ENCODE results near the gene ITK.
"Not testable (repeated sequence)": the region's sequence is repeated elsewhere in the genome, so short reads cannot be mapped to it uniquely, and the experiment has no call there.

ITK gene

DNA sequence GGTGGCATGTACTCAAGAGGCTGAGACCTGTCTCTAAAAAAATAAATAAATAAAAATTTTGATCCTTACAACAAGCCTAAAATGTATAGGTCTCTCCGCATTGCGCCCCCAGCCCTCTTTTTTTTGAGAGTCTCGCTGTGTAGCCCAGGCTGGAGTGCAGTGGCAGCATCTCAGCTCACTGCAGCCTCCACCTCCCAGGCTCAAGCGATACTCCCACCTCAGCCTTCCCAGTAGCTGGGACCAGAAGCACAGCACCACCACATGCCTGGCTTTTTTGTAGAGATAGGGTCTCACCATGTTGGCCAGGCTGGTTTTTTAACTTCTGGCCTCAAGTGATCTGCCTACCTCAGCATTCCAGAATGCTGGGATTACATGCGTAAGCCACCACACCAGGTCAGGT lies 12.4 kb upstream of the ITK start:
- DNase-seq = no peak

DNA sequence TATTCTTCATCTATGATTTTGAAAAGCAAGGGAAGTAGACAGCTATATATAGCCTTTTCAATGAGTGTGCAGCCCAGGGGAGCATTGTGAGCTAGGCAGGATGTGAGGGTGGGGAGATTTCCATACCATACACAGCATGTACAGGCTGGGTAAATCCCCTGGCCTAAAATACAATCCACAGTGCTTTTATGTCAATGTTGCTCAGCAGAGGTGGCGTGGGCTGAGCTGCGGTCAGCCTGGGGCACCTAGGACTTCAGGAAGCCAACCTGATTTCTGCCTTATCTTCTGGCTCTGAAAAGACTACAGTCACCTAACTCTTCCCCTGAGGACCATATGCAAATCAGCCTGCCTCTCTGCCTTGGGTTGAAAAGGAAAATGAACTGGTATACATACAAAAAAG lies 8.2 kb upstream of the ITK start:
- DNase-seq = peak; percentile 77

DNA sequence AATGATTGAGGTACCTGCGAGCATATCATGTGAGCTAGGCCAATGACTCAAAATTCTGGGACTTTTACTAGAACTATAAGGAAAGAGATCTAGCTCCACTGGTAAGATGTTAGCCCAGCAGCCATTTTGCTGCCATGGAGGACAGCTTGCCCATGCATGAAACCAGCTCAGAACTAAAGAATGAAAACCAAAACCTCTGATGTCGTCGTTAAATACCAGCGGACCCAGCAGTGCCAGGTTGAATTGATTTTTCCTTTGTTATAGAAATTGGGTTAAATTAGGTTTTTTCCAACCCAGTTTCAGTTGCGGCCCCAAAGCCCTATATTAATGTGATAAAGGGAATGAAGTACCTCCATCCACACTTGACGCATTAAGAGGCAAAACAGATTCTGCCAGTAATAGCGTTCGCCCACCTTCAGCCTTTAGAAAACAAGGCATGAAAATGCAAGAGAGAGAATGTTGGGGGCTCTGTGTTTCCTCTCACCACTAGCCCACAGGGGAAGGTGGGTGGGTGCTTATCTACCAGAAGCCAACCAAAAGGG lies 5.5 kb upstream of the ITK start:
- DNase-seq = peak; percentile 16

DNA sequence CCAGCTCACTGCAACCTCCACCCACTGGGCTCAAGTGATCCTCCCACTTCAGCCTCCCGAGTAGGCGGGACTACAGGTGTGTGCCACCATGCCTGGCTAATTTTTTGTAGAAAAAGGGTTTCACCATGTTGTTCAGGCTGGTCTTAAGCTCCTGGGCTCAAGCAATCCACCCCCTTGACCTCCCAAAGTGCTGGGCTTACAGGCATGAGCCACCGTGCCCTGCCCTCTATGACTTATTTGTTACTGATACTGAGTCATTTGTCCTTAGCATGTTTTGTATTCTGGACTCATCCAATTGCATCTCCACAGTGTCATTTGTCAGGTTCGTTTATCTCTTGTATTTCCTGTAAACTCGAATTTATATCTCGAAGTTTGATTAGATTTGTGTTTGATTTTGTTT lies 2.7 kb upstream of the ITK start:
- DNase-seq = no peak

DNA sequence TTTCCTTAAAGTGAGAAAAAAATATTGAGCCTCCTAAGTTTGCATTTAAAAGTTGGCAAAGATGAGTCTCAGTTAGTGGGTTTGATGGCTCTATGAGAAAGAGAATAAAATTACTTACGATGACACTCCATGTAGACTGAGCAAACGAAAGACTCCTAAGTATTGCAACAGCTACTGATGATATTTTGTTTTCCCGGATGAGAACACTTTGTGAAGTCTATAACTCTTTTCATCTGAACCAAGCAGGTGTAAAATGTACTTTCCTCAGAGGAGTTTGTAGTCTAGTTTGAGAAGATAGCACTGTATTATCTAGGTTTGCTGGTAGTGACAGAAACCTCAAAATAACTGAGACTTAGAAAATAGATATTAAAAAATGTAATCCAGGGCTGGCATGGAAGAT lies 1.7 kb upstream of the ITK start:
- no peak for DNase-seq

DNA sequence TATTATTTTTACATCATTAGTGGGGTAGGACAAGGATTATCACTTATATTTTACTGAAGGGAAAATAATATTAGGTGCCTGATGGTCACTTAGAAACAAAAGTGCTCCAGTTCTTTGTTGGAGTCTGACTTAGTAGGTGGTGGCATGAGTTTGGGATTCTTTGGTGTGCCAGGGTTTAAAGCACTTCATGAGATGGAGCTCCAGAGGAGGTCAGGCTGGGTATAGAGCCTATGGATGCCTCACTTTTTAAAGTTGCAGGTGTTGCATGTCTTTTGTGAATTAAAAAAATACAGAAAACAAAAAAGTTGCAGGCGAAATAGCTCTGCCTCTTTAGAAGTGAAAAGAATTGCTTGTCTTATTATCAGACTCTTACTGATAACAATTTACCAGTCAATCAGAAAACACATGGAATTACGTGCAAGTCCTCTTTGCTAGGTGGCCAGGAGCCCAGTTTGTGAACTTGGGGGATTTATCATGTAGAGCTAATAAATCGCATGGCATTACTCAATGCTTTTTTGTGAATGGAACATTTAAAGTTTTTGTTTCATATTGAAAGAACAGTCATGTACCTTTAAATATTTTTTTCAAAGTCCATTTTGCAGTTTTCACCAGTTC lies 1.6 kb downstream of the ITK start:
- DNase-seq = no peak

DNA sequence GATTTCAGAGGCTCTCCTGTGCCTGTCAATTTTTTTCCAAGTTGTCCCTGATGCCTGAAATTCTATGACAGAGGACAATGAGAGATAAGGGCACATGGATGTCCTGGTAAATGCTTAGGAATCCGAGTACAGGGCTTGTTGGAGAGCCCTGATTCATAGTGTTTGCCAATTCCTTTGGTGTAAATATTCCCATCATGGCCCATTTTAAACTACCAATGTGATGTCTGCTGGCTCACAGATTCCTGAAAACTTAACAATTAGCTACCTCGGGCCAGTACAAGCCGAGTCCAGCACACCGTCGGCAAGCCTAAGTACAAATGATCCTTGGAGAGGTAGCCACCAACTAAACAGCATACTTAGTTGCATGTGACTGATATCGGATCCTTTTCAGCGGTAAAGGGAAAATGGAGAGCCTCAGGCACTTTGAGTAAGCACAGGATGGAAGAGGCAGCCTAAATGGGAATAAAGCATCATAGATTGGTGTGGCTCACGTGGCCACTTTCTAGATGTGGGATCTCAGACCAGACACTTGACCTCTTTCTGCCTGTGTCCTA lies 3.6 kb downstream of the ITK start:
- no peak for DNase-seq

DNA sequence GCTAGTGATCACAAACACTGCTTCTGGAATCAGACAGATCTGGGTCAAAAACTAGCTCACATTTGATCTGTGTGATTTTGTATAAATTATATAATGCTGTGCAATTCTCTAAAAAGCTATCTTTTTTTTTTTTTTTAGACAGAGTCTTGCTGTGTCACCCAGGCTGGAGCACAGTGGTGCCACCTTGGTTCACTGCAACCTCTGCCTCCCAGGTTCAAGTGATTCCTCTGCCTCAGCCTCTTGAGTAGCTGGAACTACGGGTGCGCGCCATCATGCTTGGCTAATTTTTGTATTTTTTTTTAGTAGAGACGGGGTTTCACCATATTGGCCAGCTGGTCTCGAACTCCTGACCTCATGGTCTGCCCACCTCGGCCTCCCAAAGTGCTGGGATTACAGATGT lies 4.5 kb downstream of the ITK start:
- not testable (repeated sequence) for DNase-seq

DNA sequence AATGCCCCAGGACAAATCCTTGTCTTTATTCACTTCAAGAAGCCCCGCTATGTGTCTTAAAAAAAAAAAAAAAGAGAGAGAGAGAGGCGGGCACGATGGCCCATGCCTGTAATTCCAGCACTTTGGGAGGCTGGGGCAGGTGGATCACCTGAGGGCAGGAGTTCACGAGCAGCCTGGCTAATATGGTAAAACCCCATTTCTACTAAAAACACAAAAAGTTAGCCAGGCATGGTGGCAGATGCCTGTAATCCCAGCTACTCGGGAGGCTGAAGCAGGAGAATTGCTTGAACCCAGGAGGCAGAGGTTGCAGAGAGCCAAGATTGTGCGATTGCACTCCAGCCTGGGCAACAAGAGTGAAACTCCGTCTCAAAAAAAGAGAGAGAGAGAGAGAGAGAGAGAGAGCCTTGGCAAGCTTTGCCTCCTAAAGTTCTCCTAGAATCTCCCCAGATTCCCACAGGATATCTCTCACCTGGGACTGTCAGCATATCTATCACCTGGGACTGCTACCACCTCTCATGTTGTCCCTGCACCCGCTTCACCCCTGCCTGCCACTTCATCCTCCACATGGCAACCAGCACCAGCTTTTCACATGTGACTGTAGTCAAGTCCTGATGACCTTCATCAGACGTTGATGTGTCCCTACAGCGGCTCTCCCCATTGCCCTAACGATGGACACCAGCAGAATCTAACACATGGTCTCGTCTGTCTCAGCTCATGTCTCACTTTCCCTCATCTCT lies 5.8 kb downstream of the ITK start:
- no peak for DNase-seq

DNA sequence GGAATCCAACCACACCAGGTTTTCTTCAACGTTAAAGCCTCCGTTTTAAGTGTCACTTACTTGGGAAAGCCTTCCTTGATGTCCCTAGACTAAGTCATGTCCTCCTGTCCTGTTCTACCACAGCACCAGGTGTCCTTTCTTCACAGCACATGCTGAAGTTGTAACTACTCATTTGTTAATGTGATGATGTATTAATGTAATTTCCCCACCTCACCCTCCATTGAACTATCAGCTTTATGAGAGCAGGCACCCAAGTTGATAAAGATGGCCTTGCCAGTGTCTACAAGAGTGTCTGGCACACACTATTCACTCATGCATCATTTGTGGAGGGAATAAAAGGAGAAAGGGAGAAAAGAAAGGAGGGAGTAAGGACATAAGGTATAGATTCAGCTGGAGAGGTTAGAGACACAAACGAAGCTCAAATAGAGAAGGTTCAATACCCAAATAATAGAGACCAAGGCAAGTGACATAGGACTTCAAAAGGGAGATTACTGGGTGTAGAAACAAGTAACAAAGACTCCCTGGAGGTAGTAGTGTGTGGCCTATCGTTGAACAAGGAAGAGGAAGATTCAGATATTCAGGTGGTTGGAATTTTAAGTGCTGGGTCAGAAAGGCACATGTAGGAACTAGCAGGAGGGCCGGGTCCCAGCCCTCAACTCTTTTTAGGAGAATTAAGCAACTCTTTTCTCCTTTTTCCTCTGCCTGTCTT lies 6.6 kb downstream of the ITK start:
- no peak for DNase-seq

DNA sequence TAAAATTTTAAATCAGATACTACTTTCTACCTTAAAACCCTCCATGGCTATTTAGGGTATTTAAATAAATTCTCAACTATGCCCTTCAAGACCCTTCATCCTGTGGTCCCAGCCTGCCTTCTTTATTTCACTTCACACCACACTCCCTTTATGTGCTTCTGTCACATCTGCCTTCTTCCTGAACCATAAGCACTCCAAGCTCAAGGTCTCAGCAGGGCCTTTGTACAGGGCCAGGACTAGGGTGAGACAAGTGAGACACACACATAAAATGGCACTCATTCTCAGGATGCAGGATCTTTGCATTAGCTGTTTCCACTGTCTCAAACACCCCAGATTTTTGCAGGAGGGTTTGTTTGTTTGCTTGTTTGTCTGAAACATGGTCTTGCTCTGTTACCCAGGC lies 7.6 kb downstream of the ITK start:
- DNase-seq = no peak

DNA sequence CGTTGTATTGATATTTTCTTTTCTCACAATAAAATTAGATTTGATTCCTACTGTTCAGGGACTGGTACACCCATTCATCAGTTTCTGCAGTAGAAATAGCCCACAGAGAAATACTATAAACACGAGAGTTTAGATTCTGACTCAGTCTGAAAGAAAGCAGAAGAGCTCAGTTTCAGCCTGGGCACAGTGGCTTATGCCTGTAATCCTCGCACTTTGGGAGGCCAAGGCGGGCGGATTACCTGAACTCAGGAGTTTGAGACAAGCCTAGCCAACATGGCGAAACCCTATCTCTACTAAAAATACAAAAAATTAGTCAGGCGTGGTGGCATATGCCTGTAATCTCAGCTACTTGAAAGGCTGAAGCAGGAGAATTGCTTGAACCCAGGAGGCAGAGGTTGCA lies 8.6 kb downstream of the ITK start:
- DNase-seq = no peak

DNA sequence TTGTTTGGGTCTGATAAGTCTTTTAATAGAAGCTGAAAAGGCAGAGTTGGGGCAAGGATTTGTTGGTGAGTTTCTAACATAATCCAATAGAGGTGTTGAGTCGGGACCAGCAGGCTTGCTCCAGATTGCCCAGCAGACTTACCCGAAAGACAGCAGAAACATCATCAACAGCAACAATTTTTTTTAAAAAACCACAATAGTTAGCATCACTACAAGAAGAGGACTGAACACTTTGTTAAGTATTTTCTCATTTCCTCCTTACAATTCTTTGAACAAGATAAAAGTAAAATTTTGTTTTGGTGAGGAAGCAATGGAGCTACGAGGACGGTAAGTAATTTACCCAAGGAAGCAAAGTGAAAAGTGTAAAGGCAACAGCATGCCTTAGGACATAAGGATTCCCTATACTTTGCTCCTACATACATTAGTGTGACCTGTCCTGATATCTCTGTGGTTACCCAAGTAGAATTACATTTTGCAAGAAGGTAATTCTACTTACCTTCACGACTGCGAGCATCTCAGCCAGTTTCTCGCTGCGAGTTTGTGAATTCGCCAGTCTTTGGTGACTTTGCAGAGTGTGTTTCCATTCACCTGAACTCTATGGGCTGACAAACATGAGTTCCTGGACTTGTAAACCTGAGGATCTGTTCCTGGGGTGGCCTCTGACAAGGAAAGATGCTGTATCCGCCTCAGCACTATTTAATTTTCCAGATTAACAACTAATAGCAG lies 13.2 kb downstream of the ITK start:
- no peak for DNase-seq

DNA sequence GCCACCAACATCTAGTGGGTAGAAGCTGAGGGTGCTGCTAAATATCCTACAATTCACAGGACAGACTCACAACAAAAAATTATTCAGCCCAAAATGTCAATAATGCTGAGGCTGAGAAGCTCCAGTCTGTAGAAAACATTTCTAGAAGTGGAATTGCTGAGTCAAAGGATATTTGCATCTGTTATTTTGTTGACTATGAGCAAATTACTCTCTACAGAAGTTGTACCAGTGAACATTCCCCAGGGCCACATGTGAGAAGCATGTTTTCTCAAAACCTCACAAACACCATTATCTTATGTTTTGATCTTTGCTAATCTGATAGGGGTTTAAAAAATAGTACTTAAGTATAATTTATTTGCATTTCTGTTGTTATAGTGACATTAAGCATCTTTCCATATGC lies 15.4 kb downstream of the ITK start:
- no peak for DNase-seq

DNA sequence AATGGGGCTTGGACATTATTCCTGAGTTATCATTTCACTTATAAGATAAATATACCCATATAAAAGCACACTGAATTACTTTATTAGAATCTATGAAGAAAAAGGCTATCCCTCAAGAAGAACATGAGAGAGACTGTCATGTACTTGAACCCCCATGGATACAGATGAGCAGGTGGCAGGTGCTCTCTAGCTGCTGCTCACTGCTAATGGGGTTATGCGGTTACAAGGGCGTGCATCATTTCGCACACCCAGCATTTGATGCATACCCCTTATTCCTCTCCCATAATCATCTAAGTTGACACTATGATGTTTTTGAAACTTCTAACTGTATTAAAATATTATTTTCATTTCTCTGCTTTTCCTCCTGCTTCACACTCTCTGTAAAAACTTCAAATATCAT lies 16.4 kb downstream of the ITK start:
- no peak for DNase-seq

DNA sequence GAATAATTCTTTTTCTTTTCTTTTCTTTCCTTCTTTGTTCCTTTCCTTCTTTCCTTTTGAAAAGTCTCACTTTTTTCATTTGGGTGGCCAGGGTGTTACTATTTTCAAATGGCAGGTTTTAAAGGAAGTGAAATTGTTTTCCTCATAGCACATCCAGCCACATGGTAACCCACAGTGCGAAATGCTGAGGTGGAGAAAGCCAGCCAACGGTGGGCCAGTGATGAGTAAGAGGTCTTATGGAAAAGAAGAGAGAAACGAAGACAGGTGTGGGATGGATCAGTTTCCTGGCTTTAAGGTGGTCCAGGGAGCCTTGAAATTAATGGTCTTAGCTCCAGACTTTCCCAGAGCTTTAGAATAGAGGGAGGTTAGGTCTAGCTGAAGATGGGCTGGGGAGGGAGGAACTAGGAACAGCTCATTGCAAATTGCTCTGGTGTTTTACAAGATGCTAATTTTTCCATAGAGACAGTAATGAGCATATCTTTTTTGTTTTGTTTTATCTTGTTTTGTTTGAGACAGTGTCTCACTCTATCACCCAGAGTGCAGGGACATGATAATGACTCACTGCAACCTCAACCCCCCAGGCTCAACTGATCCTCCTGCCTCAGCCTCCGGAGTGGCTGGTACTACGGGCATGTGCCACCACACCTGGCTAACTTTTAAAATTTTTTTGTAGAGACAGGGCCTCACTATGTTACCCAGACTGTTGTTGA lies 17.8 kb downstream of the ITK start:
- DNase-seq = no peak

DNA sequence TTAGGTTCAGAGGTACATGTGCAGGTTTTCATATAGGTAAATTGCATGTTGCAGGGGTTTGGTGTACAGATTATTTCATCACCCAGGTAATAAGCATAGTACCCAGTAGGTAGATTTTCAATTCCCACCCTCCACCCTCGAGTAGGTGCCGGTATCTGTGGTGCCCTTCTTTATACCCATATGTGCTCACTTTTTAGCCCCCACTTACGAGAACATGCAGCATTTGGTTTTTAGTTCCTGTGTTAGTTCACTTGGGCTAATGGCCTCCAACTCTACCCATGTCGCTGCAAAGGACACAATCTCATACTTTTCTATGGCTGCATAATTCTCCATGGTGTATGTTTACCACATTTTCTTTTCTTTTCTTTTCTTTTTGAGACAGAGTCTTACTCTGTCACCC lies 21.2 kb downstream of the ITK start:
- no peak for DNase-seq

DNA sequence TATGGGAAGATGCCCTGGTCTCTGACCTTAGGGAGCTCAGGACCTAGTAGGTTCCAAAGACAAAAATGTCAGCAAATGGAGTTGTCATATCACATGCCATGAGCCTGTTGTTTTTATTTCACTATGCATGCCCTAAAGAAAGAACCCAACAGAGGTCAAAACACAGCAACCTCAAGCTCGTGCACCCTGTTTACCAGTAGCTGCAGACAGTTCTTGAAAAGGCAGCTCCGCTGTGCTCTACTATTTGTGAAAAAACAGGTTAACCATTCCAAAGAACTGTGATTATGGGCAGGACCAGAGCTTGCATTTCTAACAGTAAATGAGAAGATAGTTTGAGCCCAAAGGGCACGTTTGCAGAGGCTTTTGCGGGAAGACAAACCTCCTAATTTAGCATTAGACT lies 22.8 kb downstream of the ITK start:
- DNase-seq = no peak

DNA sequence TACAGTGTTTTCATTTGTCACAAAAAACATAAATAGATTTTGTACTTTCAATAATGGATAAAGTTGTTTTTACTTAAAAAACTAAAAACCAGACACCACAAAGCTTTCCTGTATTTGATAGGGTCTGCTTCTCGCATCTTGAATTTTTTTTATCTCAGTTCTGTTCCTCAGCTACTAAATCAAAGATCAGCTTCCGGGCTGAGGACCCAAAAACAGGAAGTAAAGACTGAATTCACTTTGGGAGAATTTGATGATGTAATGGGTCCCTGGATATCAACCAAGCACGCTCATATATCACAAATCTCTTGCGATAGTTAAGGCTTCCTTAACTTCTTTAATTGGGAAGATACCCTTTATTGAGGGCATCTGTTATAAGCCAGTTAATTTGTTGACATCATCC lies 24.1 kb downstream of the ITK start:
- DNase-seq = no peak

DNA sequence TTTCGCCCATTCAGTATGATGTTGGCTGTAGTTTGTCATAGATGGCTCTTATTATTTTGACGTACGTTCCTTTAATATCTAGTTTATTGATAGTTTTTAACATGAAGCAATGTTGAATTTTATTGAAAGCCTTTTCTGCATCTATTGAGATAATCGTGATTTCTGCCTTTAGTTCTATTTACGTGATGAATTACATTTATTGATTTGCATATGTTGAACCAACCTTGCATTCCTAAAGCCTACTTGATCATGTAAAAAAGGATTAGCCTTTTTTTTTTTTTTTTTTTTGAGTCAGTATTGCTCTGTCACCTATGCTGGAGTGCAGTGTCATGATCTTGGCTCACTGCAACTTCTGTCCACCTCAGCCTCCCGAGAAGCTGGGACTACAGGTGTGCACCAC lies 25.1 kb downstream of the ITK start:
- DNase-seq = no peak

DNA sequence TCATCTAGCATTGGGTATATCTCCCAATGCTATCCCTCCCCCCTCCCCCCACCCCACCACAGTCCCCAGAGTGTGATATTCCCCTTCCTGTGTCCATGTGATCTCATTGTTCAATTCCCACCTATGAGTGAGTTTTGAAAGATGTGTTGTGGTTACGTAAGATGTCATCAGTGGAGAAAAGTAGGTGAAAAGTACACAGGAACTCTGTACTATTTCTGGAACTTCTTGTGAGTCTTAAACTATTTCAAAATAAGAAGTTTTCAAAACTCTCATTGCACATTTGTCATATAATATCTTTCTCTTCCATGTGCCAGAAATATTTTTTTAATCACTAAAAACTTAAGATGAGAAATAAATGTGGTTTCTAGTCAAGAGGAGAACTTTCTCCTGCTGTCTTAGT lies 30.0 kb downstream of the ITK start:
- DNase-seq = not testable (repeated sequence)

DNA sequence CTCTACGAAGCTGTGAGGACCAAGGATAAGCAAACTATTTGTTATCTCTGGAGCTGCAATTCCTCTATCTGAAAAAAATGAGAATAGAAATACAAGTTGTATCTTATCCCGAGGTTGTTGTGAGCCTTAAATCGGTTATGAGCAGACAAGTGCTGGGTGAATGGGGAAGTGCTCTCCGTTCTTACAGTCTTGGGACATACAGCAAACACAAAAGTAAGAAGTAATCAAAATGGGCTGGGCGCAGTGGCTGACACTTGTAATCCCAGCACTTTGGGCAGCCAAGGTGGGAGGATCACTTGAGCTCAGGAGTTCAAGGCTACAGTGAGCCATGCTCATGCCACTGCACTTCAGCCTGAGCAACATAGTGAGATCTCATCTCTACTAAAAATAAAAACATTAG lies 31.7 kb downstream of the ITK start:
- no peak for DNase-seq
